T-cell (primary cell): ENCODE data around the gene GLCCI1. TPM values are rescaled to one million over a fixed set of nuclear protein-coding genes. Genes with fewer than 3 reads are reported as not detected.

ENCODE experiments used
- ATAC-seq, 4 experiments: fragments of 200-7000 bp in 3 of 4; fragments of 150-1000 bp in 1 of 4; cut with Tn5 transposase; replicated peaks in 1 of 4; 1 replicate in 3 of 4; 2 replicates in 1 of 4; pipeline ENCODE4 v1.10.0; 2021; ENCODE audit warnings: moderate library complexity in 3 of 4, mild to moderate bottlenecking in 2 of 4, moderate number of reproducible peaks in 1 of 4
- CTCF ChIA-PET, 2 donors: fragments of 300-600 bp; sonication (Branson Sonifier 250); formaldehyde crosslinking; loops; one replicate each; lab custom pipeline; 2022; ENCODE audit warnings: antibody characterized with exemption in 2 of 2; lab: Charles Lee
- POLR2A ChIA-PET, 2 donors: fragments of 300-600 bp; sonication (Branson Sonifier 250); formaldehyde crosslinking; loops; one replicate each; lab custom pipeline; 2022; ENCODE audit warnings: antibody characterized with exemption in 2 of 2; lab: Charles Lee
- DNase-seq, 35 experiments: peaks; one replicate each; pipeline versions ENCODE4 v3.0.0 to v3.0.0-alpha.2; 2013 to 2023
- H3K27ac ChIP-seq: one replicate; pipeline ENCODE4 v1.5.1; 2013; ENCODE audit warnings: low read length
- H3K27me3 ChIP-seq, 2 experiments: replicated peaks in 1 of 2; 1 replicate in 1 of 2; 2 replicates in 1 of 2; pipeline versions ENCODE4 v1.6.1 to v1.7.0; 2013; ENCODE audit warnings: low read length in 1 of 2, mixed read lengths in 1 of 2; ENCODE audit not compliant: control insufficient read depth in 2 of 2, insufficient read depth in 2 of 2; ENCODE audit errors: extremely low read depth in 1 of 2
- H3K36me3 ChIP-seq, 2 donors: 1 replicate in 1 of 2; 2 replicates in 1 of 2; pipeline versions ENCODE4 v1.6.1 to v1.7.0; 2013; ENCODE audit warnings: low read length in 1 of 2; ENCODE audit not compliant: control insufficient read depth in 2 of 2, insufficient read depth in 1 of 2; ENCODE audit errors: extremely low read depth in 1 of 2
- H3K4me1 ChIP-seq, 2 experiments: 1 replicate in 1 of 2; 2 replicates in 1 of 2; pipeline versions ENCODE4 v1.6.1 to v1.7.0; 2013; ENCODE audit warnings: low read length in 2 of 2, mixed read lengths in 1 of 2; ENCODE audit not compliant: insufficient read depth in 2 of 2, control insufficient read depth in 1 of 2; ENCODE audit errors: extremely low read depth in 1 of 2
- H3K4me3 ChIP-seq, 2 donors: 1 replicate in 1 of 2; 2 replicates in 1 of 2; pipeline versions ENCODE4 v1.5.1 to v1.7.0; 2013; ENCODE audit warnings: mild to moderate bottlenecking in 2 of 2, low read length in 1 of 2, moderate library complexity in 1 of 2; ENCODE audit not compliant: control insufficient read depth in 1 of 2; ENCODE audit errors: extremely low read depth in 1 of 2
- H3K9me3 ChIP-seq: 2 replicates; pipeline ENCODE4 v1.7.0; 2013
- H3K27ac Mint-ChIP-seq, 2 donors: one replicate each; pipeline ENCODE4 v1.8.0; 2020 to 2021; ENCODE audit warnings: mild to moderate bottlenecking in 2 of 2, mixed read lengths in 2 of 2
- H3K27me3 Mint-ChIP-seq, 2 donors: one replicate each; pipeline ENCODE4 v1.8.0; 2021 to 2022; ENCODE audit warnings: mixed read lengths in 2 of 2
- H3K36me3 Mint-ChIP-seq: one replicate; pipeline ENCODE4 v1.8.0; 2021; ENCODE audit warnings: mixed read lengths
- H3K4me1 Mint-ChIP-seq, 3 donors: one replicate each; pipeline ENCODE4 v1.8.0; 2020 to 2022; ENCODE audit warnings: mixed read lengths in 3 of 3, mild to moderate bottlenecking in 1 of 3
- H3K4me3 Mint-ChIP-seq, 3 donors: one replicate each; pipeline ENCODE4 v1.8.0; 2020 to 2022; ENCODE audit warnings: mild to moderate bottlenecking in 3 of 3, mixed read lengths in 3 of 3, moderate library complexity in 3 of 3
- H3K9me3 Mint-ChIP-seq, 3 donors: one replicate each; pipeline ENCODE4 v1.8.0; 2020 to 2022; ENCODE audit warnings: mixed read lengths in 3 of 3
- WGBS: methylation state at CpG from one replicate; pipeline ENCODE4 v1.1.5; 2013; ENCODE audit warnings: missing lambda C conversion rate; ENCODE audit not compliant: insufficient coverage; 5-methylcytosine and 5-hydroxymethylcytosine counted together
- total RNA-seq, 35 experiments: library from RNA in 6 of 35; stranded (reverse) in 6 of 35; fragments of 120-200 nt in 1 of 35; gene quantifications; one replicate each; pipeline versions ENCODE4 v1.2.1 to v1.2.4 and lab custom pipeline; 2013 to 2026

Gene GLCCI1
- total RNA-seq, 5 donors from 2014 or later (not counting 1 experiment from before 2014, with no cell fraction given) = 30.6 to 51.5 (median 38.0) TPM

DNA sequence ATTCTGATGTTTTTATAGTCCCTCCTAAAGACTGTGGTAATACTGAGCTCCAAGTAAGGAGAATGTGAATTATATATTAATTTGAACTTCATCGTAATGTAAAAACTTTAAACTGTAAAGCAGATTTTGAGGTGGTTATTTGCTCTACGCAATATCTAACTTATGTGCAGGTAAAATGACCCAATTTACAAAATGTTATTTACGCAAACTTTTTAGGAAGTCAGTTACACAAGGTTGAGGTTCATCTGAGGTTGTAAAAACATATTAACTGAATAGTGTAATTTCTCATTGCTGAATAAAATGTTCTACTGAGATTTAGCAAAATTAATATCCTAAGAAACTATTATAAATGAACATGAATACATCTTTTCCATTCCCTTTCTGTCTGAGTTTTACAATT is 15.8 kb downstream of the GLCCI1 start:
- Mint-ChIP-seq H3K4me1 (peaks cover 73 to 78% (median 77%) of the 10 kb centered on the region in 3 donors), H3K27ac (no peak overlapping the region), H3K9me3 (no peaks in the 10 kb centered on the region), H3K27me3 (no peaks in the 10 kb centered on the region), H3K4me3 (no peak overlapping the region), H3K36me3 (peaks cover 18% of the 10 kb centered on the region)
- H3K9me3 ChIP-seq = no peaks in the 10 kb centered on the region
- ATAC-seq (no peak), DNase-seq (no peak)
- CTCF ChIA-PET = interaction anchor here in 1 of 2 donors (0.6 kb wide), 1 partner anchor 54 kb away, joined by 6 read pairs; no protein-coding TSS in a partner anchor
- WGBS = no CpG with 5 or more reads among the region's 3 CpGs
- peaks cover 5 to 11% of the 10 kb centered on the region in 2 experiments for H3K4me1 ChIP-seq
- POLR2A ChIA-PET = no interaction called here
- no peak overlapping the region for H3K27ac ChIP-seq
- H3K27me3 ChIP-seq = no peaks in the 10 kb centered on the region
- no peaks in the 10 kb centered on the region for H3K36me3 ChIP-seq
- no peak overlapping the region for H3K4me3 ChIP-seq

DNA sequence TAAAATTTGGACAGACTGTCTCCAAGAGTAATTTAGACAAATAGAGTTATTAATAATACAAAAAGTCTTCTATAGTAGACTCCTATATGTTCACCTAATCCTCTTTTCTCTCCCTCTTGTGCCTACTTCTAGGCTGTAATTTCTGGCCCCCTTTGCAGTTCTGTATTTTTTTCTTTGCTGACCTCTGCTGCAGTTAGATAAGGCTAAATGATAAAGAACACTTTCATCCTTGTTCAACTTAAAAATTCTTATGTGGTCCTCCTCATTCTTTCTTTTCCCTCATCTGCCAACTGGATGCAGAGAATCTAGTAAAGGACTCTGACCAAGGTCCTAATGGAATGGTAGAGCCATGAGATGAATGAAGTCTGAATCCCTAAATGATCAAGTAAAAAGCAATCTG is 20.1 kb downstream of the GLCCI1 start:
- ATAC-seq (no peak), DNase-seq (no peak)
- Mint-ChIP-seq H3K27ac (peak overlapping the region; percentile 41 to 84), H3K4me3 (peak overlapping the region in 2 of 3 donors; percentile 22 to 59), H3K36me3 (peaks cover 22% of the 10 kb centered on the region), H3K27me3 (no peaks in the 10 kb centered on the region), H3K4me1 (peaks cover 62 to 64% (median 64%) of the 10 kb centered on the region in 3 donors), H3K9me3 (peaks cover 5 to 22% (median 17%) of the 10 kb centered on the region in 3 donors)
- H3K4me1 ChIP-seq = peaks cover 0 to 20% of the 10 kb centered on the region in 2 experiments
- ChIA-PET CTCF (interaction anchor here in 1 of 2 donors (0.7 to 3.0 kb wide), 4 partner anchors 12 to 64 kb away, joined by 3 to 13 read pairs (median 4); no protein-coding TSS in a partner anchor), POLR2A (interaction anchor here (0.7 to 1.6 kb wide), 3 partner anchors 11 to 22 kb away, joined by 3 to 4 read pairs (median 3); no protein-coding TSS in a partner anchor)
- H3K36me3 ChIP-seq = no peaks in the 10 kb centered on the region
- peaks cover 3% of the 10 kb centered on the region for H3K9me3 ChIP-seq
- H3K4me3 ChIP-seq = no peak overlapping the region
- peak overlapping the region; percentile 59 for H3K27ac ChIP-seq
- H3K27me3 ChIP-seq = no peaks in the 10 kb centered on the region

DNA sequence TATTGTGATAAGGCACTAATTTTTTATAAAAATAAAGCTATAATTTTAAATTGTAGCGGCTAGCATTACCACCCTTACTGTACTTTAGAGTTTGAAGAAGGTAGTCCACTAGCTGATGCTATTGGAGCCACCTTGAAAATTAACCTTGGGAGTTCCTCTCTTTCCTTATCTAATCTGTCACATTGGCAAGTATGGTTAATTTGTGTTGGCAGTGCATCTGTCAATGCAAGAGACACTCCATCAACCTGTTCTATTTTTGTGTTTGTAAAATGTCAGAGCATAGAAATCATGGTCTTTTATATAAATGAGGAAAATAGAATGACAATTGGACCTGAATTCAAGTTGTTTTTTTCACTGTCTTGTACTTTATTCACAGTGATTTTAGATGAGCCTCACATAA is 20.5 kb downstream of the GLCCI1 start:
- no peaks in the 10 kb centered on the region for H3K27me3 ChIP-seq
- peak overlapping the region in 1 of 2 donors; percentile 23 for H3K4me3 ChIP-seq
- Mint-ChIP-seq H3K4me3 (peak overlapping the region; percentile 59 to 73 (median 64)), H3K27me3 (no peaks in the 10 kb centered on the region), H3K27ac (peak overlapping the region; percentile 84 to 85), H3K9me3 (peaks cover 5 to 22% (median 17%) of the 10 kb centered on the region in 3 donors), H3K4me1 (peaks cover 60 to 64% (median 63%) of the 10 kb centered on the region in 3 donors), H3K36me3 (peaks cover 22% of the 10 kb centered on the region)
- DNase-seq (no peak), ATAC-seq (no peak)
- peak overlapping the region; percentile 59 for H3K27ac ChIP-seq
- WGBS = no CpG with 5 or more reads among the region's 1 CpG
- H3K9me3 ChIP-seq = peaks cover 3% of the 10 kb centered on the region
- no peaks in the 10 kb centered on the region for H3K36me3 ChIP-seq
- ChIA-PET POLR2A (interaction anchor here (0.7 to 1.6 kb wide), 3 partner anchors 11 to 22 kb away, joined by 3 to 4 read pairs (median 3); no protein-coding TSS in a partner anchor), CTCF (interaction anchor here in 1 of 2 donors (0.5 to 3.0 kb wide), 5 partner anchors 12 to 127 kb away, joined by 3 to 13 read pairs (median 4); no protein-coding TSS in a partner anchor)
- H3K4me1 ChIP-seq = peaks cover 0 to 20% of the 10 kb centered on the region in 2 experiments

DNA sequence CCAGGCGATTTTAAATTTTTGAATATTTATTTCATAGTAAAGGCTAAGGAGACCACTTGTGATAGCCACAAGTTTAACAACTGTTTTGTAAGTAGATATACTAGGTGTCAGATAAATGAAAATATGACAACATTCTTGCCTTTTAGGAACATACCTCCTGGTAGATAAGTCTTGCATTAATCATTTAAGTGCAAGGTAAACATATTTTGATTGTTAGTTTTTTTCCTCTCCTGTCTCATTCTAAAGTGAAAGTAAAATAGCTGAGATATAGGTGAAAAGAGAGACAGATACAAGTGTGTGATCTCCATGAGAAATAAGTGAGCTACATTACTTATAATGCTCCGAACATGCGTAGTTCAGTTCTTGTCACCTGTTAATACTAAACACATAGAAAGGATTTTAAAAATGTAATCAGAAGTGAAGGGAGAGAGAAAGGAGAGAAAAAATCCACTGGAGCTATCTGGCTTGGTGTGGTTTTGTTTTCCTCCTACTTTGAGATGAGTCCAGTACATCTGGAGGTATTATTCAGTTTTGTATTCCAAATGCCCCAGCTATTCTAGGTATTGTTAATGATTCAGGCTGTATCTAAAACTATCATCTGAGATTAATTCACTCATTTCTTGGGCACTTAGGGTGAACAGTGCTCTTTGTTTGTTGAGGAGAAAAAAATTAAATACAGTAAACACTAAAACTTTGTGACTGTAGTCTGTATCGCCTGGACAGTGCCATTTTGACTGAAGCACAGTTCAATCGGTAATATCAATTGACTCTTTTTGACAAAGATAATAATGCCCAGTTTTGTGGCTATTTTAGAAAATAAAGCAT is 21.2 kb downstream of the GLCCI1 start:
- Histone ChIP-seq H3K4me1 (peaks cover 0 to 20% of the 10 kb centered on the region in 2 experiments), H3K27ac (peak overlapping the region; percentile 59), H3K4me3 (peak overlapping the region in 1 of 2 donors; percentile 23), H3K9me3 (peaks cover 3% of the 10 kb centered on the region), H3K27me3 (no peaks in the 10 kb centered on the region), H3K36me3 (no peaks in the 10 kb centered on the region)
- peaks cover 5 to 22% (median 17%) of the 10 kb centered on the region in 3 donors for H3K9me3 Mint-ChIP-seq
- H3K4me1 Mint-ChIP-seq = peaks cover 60 to 65% (median 63%) of the 10 kb centered on the region in 3 donors
- peak; percentile 50 to 67 (median 58) for ATAC-seq
- peak in 1 of 35 experiments; percentile 21 for DNase-seq
- peak overlapping the region; percentile 84 to 85 for H3K27ac Mint-ChIP-seq
- no peaks in the 10 kb centered on the region for H3K27me3 Mint-ChIP-seq
- peaks cover 22% of the 10 kb centered on the region for H3K36me3 Mint-ChIP-seq
- POLR2A ChIA-PET = interaction anchor here (0.6 to 1.6 kb wide), 7 partner anchors 16 to 350 kb away, joined by 3 to 11 read pairs (median 4); partner anchors contain the start of gene GLCCI1 (in 1 of the 2)
- CTCF ChIA-PET = interaction anchor here in 1 of 2 donors (0.5 to 3.0 kb wide), 6 partner anchors 13 to 200 kb away, joined by 3 to 13 read pairs (median 4); no protein-coding TSS in a partner anchor
- peak overlapping the region; percentile 59 to 73 (median 64) for H3K4me3 Mint-ChIP-seq
- WGBS = no CpG with 5 or more reads among the region's 5 CpGs

DNA sequence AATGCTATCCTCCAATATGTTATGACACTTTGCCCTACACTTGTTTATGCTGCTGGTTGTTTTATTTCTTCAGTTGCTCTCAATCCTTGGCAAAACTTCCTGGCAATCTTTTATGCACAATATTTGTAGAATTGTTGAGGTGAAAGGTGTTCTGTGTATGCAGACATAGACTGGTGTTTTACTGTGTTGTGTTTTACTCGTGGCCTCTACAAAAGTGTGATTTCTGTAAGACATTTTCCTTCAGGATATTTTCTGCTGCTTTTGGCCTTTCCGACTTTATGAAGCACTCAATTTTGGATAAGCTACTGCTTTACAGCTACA is 21.8 kb downstream of the GLCCI1 start:
- WGBS = no CpG with 5 or more reads among the region's 2 CpGs
- H3K9me3 Mint-ChIP-seq = peaks cover 5 to 22% (median 19%) of the 10 kb centered on the region in 3 donors
- no peaks in the 10 kb centered on the region for H3K27me3 ChIP-seq
- ChIA-PET CTCF (interaction anchor here in 1 of 2 donors (0.9 to 3.0 kb wide), 3 partner anchors 20 to 223 kb away, joined by 4 to 13 read pairs (median 7); no protein-coding TSS in a partner anchor), POLR2A (interaction anchor here (0.5 to 1.4 kb wide), 4 partner anchors 17 to 136 kb away, joined by 3 to 11 read pairs (median 6); partner anchors contain the start of gene GLCCI1 (in 1 of the 2))
- peaks cover 55 to 63% (median 58%) of the 10 kb centered on the region in 3 donors for H3K4me1 Mint-ChIP-seq
- H3K36me3 ChIP-seq = no peaks in the 10 kb centered on the region
- H3K9me3 ChIP-seq = peaks cover 3% of the 10 kb centered on the region
- DNase-seq (no peak), ATAC-seq (no peak)
- H3K27me3 Mint-ChIP-seq = no peaks in the 10 kb centered on the region
- H3K4me3 Mint-ChIP-seq = peak overlapping the region; percentile 13 to 64 (median 59)
- peak overlapping the region; percentile 59 for H3K27ac ChIP-seq
- peaks cover 0 to 20% of the 10 kb centered on the region in 2 experiments for H3K4me1 ChIP-seq
- peak overlapping the region; percentile 84 to 85 for H3K27ac Mint-ChIP-seq
- H3K36me3 Mint-ChIP-seq = peaks cover 25% of the 10 kb centered on the region
- no peak overlapping the region for H3K4me3 ChIP-seq

DNA sequence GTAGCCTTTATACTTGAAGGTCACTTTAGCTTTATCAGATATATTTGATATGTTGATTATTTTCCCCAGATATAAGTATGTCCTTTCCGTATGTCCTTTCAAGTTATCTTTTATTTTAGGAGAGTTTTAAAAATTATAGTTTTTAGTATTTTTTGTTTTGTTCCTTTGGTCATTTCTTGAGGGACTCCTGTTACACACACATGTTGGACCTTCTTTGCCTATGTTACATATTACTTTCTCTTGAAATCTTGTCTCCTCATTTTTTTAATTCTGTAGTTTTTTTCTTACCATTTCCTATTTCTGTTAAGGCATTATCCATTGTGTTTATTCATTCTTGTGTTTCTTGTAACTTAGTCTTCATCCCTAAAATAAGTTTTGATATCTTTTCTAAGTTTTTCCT is 23.9 kb downstream of the GLCCI1 start:
- Histone ChIP-seq H3K4me3 (no peak overlapping the region), H3K9me3 (peaks cover 3% of the 10 kb centered on the region), H3K4me1 (peaks cover 0 to 20% of the 10 kb centered on the region in 2 experiments), H3K27me3 (no peaks in the 10 kb centered on the region), H3K27ac (no peak overlapping the region), H3K36me3 (no peaks in the 10 kb centered on the region)
- H3K9me3 Mint-ChIP-seq = peaks cover 5 to 22% (median 19%) of the 10 kb centered on the region in 3 donors
- H3K27ac Mint-ChIP-seq = no peak overlapping the region
- ChIA-PET CTCF (no interaction called here), POLR2A (no interaction called here)
- WGBS = no CpG with 5 or more reads among the region's 1 CpG
- peaks cover 50 to 61% (median 52%) of the 10 kb centered on the region in 3 donors for H3K4me1 Mint-ChIP-seq
- H3K36me3 Mint-ChIP-seq = peaks cover 27% of the 10 kb centered on the region
- ATAC-seq = no peak
- DNase-seq = no peak
- no peaks in the 10 kb centered on the region for H3K27me3 Mint-ChIP-seq
- no peak overlapping the region for H3K4me3 Mint-ChIP-seq
